HG03442 (cell line): ENCODE results near the gene LLGL2.
"Not testable (repeated sequence)": the region's sequence is repeated elsewhere in the genome, so short reads cannot be mapped to it uniquely, and the experiment has no call there.

Experiments used
- ATAC-seq: cut with Tn5 transposase; IDR thresholded peaks from one replicate; pipeline ENCODE4 v1.9.1; 2021; ENCODE audit warnings: mild to moderate bottlenecking, moderate library complexity; ENCODE audit not compliant: unreplicated experiment

Gene LLGL2

GRCh38 chr17:75589012-75589918 lies 63.8 kb downstream of the LLGL2 start:
- peak; percentile 66 for ATAC-seq

DNA sequence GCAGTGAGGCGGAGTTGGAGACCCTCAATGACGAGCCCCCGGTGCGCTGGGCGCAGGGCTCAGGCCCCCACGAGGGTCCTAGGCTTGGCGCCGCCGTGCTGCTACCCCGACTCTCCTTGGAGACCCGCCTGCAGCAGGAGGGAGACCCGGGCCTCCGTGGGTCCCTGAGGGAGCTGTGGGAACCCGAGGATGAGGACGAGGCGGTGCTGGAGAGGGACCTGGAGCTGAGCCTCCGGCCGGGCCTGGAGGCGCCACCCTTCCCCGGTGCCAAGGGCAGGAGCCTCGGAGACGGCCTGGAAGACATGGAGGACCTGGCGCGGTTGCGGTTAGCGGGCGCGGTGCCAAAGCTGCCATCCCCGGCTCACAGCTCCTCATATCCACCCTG lies 64.4 kb downstream of the LLGL2 start:
- no peak for ATAC-seq

GRCh38 chr17:75590314-75590761 lies 64.8 kb downstream of the LLGL2 start:
- no peak for ATAC-seq

DNA sequence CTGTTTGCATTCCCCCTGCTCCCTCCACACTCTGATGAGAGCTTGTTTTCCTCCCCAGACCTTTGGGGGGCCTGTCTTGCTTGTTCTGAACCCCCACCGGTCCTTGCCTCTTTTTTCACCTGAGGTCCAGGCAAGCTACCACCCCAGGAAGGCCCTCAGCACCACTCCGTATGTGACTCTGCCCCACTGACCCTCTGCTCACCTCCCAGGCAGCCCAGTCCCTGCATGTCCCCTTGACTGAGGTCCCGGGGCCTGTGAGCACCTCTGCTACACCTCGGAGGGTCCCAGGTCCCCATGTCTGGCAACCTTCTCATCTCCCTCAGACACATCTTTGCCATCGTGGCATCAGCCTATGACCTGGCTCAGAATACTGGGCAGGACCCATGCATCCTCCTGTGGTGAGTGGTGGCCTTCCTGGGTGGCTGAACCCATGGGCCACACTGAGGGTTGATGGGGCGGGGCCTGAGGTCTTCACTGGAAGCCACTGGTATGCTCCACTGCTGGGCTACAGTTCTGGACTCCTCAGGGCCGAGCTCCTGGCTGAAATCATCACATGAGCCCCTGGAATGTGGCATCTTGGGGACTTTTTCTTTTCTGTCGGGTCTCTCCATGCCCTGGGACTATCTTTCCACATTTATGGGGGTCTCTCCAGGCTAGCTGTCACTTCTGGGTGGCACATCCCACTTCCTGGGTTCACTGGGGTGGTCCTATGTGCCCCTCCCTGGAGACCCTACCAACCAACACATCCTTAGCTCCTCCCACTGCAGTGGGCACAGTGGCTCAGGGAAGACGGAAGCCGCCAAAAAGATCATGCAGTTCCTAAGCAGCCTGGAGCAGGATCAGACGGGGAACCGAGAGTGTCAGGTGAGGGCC lies 65.6 kb downstream of the LLGL2 start:
- no peak for ATAC-seq

DNA sequence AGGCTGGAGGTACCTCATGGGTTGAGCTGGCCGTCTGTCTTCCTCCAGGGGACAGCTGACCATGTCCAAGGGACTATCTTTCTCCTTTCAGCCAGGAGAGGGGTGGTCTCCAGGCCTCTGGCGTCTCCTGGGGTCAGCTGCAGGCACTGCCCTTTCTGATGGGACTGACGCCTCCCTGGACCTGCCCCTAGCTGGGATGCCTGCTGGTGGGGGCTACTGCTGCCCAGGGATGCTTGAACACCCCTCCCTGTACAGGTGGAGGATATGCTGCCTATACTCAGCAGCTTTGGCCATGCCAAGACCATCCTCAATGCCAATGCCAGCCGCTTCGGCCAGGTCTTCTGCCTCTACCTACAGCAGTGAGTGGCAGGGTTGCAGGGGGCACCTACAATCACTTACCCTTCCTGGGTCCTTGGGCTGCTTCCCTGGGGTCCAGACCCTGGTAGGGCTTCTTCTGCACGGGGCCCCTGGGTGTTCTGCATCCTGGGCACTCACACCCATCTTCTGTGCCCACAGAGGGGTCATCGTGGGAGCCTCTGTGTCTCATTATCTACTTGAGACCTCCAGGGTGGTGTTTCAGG lies 66.3 kb downstream of the LLGL2 start:
- ATAC-seq = no peak

DNA sequence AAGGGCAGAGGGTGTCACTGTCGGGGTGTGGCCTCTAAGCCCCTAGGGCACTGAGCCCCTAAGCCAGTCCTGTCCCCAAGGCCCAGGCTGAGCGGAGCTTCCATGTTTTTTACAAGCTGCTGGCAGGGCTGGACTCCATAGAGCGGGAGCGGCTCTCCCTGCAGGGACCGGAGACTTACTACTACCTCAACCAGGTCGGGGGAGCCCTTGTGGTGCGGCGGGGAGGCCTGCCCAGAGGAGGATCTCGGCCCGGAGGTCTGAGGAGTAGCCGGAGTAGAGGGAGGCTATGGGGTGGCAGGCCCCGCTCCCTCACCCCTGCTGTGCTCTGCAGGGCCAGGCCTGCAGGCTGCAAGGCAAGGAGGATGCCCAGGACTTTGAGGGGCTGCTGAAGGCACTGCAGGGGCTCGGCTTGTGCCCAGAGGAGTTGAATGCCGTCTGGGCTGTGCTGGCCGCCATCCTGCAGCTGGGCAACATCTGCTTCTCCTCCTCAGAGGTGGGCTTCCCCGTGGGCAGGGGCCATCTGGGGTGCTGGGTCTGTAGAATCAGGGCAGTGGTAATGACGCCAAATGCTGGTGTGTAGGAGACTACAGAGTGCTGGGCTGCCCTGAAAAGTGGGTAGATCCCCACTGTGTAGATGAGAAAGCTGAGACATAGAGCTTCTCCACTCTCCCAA lies 67.0 kb downstream of the LLGL2 start:
- no peak for ATAC-seq

- not testable (repeated sequence) for ATAC-seq
These were observed 67.9 kb downstream of the LLGL2 start for GRCh38 chr17:75593430-75593829.

GRCh38 chr17:75594499-75595283 lies 69.2 kb downstream of the LLGL2 start:
- ATAC-seq = no peak

GRCh38 chr17:75595284-75595919 lies 69.9 kb downstream of the LLGL2 start:
- ATAC-seq = no peak

DNA sequence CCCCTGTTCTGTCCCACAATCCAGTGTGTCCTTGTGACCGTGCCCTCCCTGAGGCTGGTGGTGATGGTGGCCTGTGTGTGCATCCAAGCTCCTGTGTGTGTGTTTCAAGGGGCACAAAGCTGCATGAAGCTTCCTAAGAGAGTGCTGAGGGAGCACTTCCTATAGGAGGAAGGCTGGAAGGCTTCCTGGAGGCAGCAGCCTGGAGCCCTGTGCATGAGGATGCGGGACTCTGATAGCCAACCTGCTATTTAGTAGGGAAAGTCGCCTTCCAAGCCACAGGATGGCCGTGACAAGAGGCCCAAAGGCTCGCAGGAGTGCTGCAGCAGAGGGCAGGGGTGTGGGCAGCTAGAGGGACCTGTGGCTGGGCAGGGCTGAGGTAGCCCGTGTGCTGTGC lies 70.4 kb downstream of the LLGL2 start:
- ATAC-seq = no peak

- ATAC-seq = no peak
These were observed 71.0 kb downstream of the LLGL2 start for GRCh38 chr17:75596320-75597087.

DNA sequence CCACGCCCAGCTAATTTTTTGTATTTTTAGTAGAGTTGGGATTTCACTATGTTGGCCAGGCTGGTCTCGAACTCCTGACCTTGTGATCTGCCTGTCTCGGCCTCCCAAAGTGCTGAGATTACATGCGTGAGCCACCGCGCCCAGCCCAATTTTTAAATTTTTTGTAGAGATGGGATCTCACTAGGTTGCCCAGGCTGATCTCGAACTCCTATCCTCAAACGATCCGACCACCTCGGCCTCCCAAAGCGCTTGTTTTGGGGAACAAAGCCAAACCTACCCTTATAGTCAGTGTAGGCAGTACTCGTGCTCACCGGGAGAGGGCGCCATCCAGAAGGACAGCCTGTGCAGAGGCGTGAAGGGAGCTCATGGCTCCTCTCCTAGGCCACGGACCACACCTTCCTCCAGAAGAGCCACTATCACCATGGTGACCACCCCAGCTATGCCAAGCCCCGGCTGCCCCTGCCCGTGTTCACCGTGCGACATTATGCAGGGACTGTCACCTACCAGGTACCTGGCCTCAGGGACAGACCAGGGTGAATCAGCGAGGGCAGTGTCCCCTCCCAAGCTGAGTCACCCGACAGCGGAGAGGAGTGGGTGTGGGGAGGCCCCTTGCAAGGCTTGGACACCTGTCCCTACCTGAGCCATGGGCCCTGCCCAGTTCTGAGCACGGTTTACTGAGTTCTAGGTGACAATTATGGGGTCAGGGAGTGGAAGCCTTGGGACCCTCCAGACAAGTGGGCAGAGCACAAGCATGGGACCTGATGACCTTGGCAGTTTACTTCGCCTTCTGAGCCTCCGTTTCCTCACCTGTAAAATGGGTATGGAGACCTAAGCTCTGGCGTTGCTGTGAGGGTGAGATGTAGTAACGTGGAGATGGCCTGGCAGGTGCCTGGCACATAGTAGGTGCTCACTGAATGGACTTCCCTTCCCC lies 75.8 kb downstream of the LLGL2 start:
- ATAC-seq = no peak

GRCh38 chr17:75602644-75603043 lies 77.1 kb downstream of the LLGL2 start:
- no peak for ATAC-seq

DNA sequence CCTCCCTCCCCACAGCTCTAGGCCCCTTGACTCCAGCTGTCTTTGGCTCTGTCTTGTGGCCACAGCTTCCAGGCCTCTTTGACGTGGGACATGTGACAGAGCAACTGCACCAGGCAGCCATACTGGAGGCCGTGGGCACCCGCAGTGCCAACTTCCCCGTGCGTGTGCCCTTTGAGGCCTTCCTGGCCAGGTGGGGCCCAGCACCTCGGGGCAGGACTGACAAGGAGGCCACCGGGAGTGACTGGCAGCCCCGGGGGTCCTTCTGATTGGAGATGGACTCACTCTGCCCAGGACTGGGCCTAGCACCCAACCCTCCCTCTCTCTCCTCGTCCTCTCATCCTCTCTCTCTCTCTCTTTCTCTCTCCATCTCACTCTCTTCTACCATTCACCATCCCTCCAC lies 77.6 kb downstream of the LLGL2 start:
- no peak for ATAC-seq

- no peak for ATAC-seq
These were observed 78.7 kb downstream of the LLGL2 start for GRCh38 chr17:75604034-75604695.

- ATAC-seq = no peak
These were observed 80.3 kb downstream of the LLGL2 start for GRCh38 chr17:75605790-75606189.

GRCh38 chr17:75607086-75607485 lies 81.6 kb downstream of the LLGL2 start:
- no peak for ATAC-seq
